SK-N-SH treated with all-trans-retinoic acid at 6 μM for 48 hours (cell line): Measurements from ENCODE around the gene TAPT1.

Experiments
- ATAC-seq: fragments of 200-7000 bp; cut with Tn5 transposase; 3 replicates; pipeline ENCODE4 v1.9.1; 2020; ENCODE audit warnings: mild to moderate bottlenecking, moderate library complexity
- ARNTL ChIP-seq: fragments of 450-650 bp; formaldehyde crosslinking; IDR thresholded peaks from 2 replicates; pipeline ENCODE4 v1.5.0; 2020; ENCODE audit warnings: low read depth, mild to moderate bottlenecking, moderate library complexity, borderline replicate concordance
- BACH2 ChIP-seq: fragments of 250-450 bp; sonication (Bioruptor Pico); IDR thresholded peaks from 2 replicates; pipeline ENCODE4 v1.9.0; 2021; ENCODE audit warnings: mild to moderate bottlenecking, borderline replicate concordance
- CREB5 ChIP-seq: fragments of 250-450 bp; sonication (Bioruptor Pico); IDR thresholded peaks from 2 replicates; pipeline ENCODE4 v1.5.1; 2020; ENCODE audit warnings: low read depth, mild to moderate bottlenecking, moderate library complexity
- CSDC2 ChIP-seq: fragments of 250-450 bp; sonication (Bioruptor Pico); IDR thresholded peaks from 2 replicates; pipeline ENCODE4 v1.5.0; 2020; ENCODE audit warnings: mild to moderate bottlenecking, moderate library complexity
- ESRRG ChIP-seq: fragments of 250-450 bp; sonication (Bioruptor Pico); IDR thresholded peaks from 2 replicates; pipeline ENCODE4 v1.6.1; 2021; ENCODE audit warnings: mild to moderate bottlenecking
- ISL1 ChIP-seq: fragments of 250-450 bp; sonication (Bioruptor Pico); IDR thresholded peaks from 2 replicates; pipeline ENCODE4 v2.1.2; 2022; ENCODE audit warnings: mild to moderate bottlenecking, moderate library complexity
- OSR1 ChIP-seq: fragments of 250-450 bp; sonication (Bioruptor Pico); IDR thresholded peaks from 2 replicates; pipeline ENCODE4 v1.8.0; 2022; ENCODE audit warnings: moderate library complexity, mild to moderate bottlenecking, inconsistent platforms
- POU6F1 ChIP-seq: fragments of 250-450 bp; sonication (Bioruptor Pico); IDR thresholded peaks from 2 replicates; pipeline ENCODE4 v1.8.0; 2021; ENCODE audit warnings: low read depth, mild to moderate bottlenecking, moderate library complexity, borderline replicate concordance
- PPARA ChIP-seq: fragments of 250-450 bp; sonication (Bioruptor Pico); IDR thresholded peaks from 2 replicates; pipeline ENCODE4 v1.5.0; 2020; ENCODE audit warnings: mild to moderate bottlenecking, borderline replicate concordance
- SNAI2 ChIP-seq: fragments of 250-450 bp; sonication (Bioruptor Pico); IDR thresholded peaks from 2 replicates; pipeline ENCODE4 v1.5.0; 2020; ENCODE audit warnings: mild to moderate bottlenecking, moderate library complexity
- TCF4 ChIP-seq: fragments of 250-450 bp; sonication (Bioruptor Pico); IDR thresholded peaks from 2 replicates; pipeline ENCODE4 v1.8.0; 2021; ENCODE audit warnings: mild to moderate bottlenecking, moderate library complexity, borderline replicate concordance
- TSHZ2 ChIP-seq: fragments of 250-450 bp; sonication (Bioruptor Pico); IDR thresholded peaks from 2 replicates; pipeline ENCODE4 v1.5.0; 2020; ENCODE audit warnings: mild to moderate bottlenecking, moderate library complexity
- ZC3H10 ChIP-seq: fragments of 250-450 bp; sonication (Bioruptor Pico); IDR thresholded peaks from 2 replicates; pipeline ENCODE4 v1.5.1; 2021; ENCODE audit warnings: mild to moderate bottlenecking, moderate library complexity
- ZFP3 ChIP-seq: fragments of 250-450 bp; sonication (Bioruptor Pico); IDR thresholded peaks from 2 replicates; pipeline ENCODE4 v1.5.0; 2020; ENCODE audit warnings: mild to moderate bottlenecking, moderate library complexity
- ZFP30 ChIP-seq: fragments of 450-650 bp; formaldehyde crosslinking; IDR thresholded peaks from 2 replicates; pipeline ENCODE4 v1.5.0; 2022; ENCODE audit warnings: mild to moderate bottlenecking, moderate library complexity
- ZNF565 ChIP-seq: fragments of 450-650 bp; formaldehyde crosslinking; conservative IDR thresholded peaks from 2 replicates; pipeline ENCODE4 v1.5.0; 2020; ENCODE audit warnings: low read depth, mild to moderate bottlenecking, moderate library complexity
- ZNF70 ChIP-seq: fragments of 450-650 bp; formaldehyde crosslinking; IDR thresholded peaks from 2 replicates; pipeline ENCODE4 v1.5.0; 2020; ENCODE audit warnings: mild to moderate bottlenecking, moderate library complexity
- TF ChIP-seq, protein P1 (sequence below): fragments of 250-450 bp; sonication (Bioruptor Pico); IDR thresholded peaks from 2 replicates; pipeline ENCODE4 v1.5.1; 2021; ENCODE audit warnings: mild to moderate bottlenecking, moderate library complexity
- TF ChIP-seq, protein P2 (sequence below): fragments of 250-450 bp; sonication (Bioruptor Pico); IDR thresholded peaks from 2 replicates; pipeline ENCODE4 v1.8.0; 2020; ENCODE audit warnings: mild to moderate bottlenecking, moderate library complexity, borderline replicate concordance

Gene TAPT1

GRCh38 chr4:16110661-16111290, 115.5 kb downstream of the TAPT1 start:
- TF ChIP-seq BACH2 (no peak), ZNF565 (CRISPR knock-in tag) (no peak), ARNTL (CRISPR knock-in tag) (no peak), ZC3H10 (CRISPR knock-in tag) (no peak), PPARA (CRISPR knock-in tag) (no peak), CSDC2 (no peak), TSHZ2 (no peak), OSR1 (no peak), ZFP30 (CRISPR knock-in tag) (no peak), ZFP3 (CRISPR knock-in tag) (no peak), TCF4 (CRISPR knock-in tag) (no peak), POU6F1 (no peak), ESRRG (CRISPR knock-in tag) (no peak), CREB5 (CRISPR knock-in tag) (no peak), ISL1 (CRISPR knock-in tag) (no peak), SNAI2 (CRISPR knock-in tag) (no peak), ZNF70 (CRISPR knock-in tag) (no peak)
- TF ChIP-seq, protein P1, sequence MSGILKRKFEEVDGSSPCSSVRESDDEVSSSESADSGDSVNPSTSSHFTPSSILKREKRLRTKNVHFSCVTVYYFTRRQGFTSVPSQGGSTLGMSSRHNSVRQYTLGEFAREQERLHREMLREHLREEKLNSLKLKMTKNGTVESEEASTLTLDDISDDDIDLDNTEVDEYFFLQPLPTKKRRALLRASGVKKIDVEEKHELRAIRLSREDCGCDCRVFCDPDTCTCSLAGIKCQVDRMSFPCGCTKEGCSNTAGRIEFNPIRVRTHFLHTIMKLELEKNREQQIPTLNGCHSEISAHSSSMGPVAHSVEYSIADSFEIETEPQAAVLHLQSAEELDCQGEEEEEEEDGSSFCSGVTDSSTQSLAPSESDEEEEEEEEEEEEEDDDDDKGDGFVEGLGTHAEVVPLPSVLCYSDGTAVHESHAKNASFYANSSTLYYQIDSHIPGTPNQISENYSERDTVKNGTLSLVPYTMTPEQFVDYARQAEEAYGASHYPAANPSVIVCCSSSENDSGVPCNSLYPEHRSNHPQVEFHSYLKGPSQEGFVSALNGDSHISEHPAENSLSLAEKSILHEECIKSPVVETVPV (CRISPR knock-in tag): no peak
- TF ChIP-seq, protein P2, sequence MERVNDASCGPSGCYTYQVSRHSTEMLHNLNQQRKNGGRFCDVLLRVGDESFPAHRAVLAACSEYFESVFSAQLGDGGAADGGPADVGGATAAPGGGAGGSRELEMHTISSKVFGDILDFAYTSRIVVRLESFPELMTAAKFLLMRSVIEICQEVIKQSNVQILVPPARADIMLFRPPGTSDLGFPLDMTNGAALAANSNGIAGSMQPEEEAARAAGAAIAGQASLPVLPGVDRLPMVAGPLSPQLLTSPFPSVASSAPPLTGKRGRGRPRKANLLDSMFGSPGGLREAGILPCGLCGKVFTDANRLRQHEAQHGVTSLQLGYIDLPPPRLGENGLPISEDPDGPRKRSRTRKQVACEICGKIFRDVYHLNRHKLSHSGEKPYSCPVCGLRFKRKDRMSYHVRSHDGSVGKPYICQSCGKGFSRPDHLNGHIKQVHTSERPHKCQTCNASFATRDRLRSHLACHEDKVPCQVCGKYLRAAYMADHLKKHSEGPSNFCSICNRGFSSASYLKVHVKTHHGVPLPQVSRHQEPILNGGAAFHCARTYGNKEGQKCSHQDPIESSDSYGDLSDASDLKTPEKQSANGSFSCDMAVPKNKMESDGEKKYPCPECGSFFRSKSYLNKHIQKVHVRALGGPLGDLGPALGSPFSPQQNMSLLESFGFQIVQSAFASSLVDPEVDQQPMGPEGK: no peak
- no peak for ATAC-seq
